Kidney (tissue), 14 donors: Measurements from ENCODE around the gene TFDP1. TPM values are rescaled to one million over a fixed set of nuclear protein-coding genes. Genes with fewer than 3 reads are reported as not detected.

Experiments used
- DNase-seq, 5 donors: peaks; one replicate each; pipeline ENCODE4 v3.0.0-alpha.2; 2013 to 2020
- FAIRE-seq: peaks from 2 replicates; lab custom pipeline; 2012; peaks lifted over from hg19 to GRCh38; lab: Jason Lieb, UNC
- H3K27ac ChIP-seq, 2 donors: one replicate each; pipeline ENCODE4 v1.7.0; 2013; ENCODE audit warnings: low read depth in 2 of 2, low read length in 2 of 2, inconsistent platforms in 1 of 2
- H3K27me3 ChIP-seq: one replicate; pipeline ENCODE4 v1.7.1; 2013; ENCODE audit warnings: low read length, inconsistent platforms; ENCODE audit not compliant: control insufficient read depth, insufficient read depth
- H3K36me3 ChIP-seq, 3 donors: one replicate each; pipeline versions ENCODE4 v1.7.0 to v1.7.1; 2013; ENCODE audit warnings: low read length in 3 of 3, control low read depth in 1 of 3, inconsistent platforms in 1 of 3; ENCODE audit not compliant: insufficient read depth in 3 of 3, control insufficient read depth in 2 of 3
- H3K4me1 ChIP-seq, 3 donors: one replicate each; pipeline versions ENCODE4 v1.7.0 to v1.7.1; 2013; ENCODE audit warnings: low read length in 3 of 3, inconsistent platforms in 1 of 3, low read depth in 1 of 3; ENCODE audit not compliant: control insufficient read depth in 2 of 3, insufficient read depth in 2 of 3
- H3K4me3 ChIP-seq, 3 donors: one replicate each; pipeline versions ENCODE4 v1.7.0 to v1.8.1; 2013; ENCODE audit warnings: low read length in 3 of 3, control low read depth in 1 of 3, inconsistent platforms in 1 of 3
- H3K9ac ChIP-seq, 3 donors: one replicate each; pipeline versions ENCODE4 v1.7.0 to v1.7.1; 2013; ENCODE audit warnings: low read length in 3 of 3, control low read depth in 1 of 3, inconsistent platforms in 1 of 3
- H3K9me3 ChIP-seq, 3 donors: one replicate each; pipeline versions ENCODE4 v1.7.0 to v1.7.1; 2013; ENCODE audit warnings: low read length in 3 of 3, control low read depth in 1 of 3, inconsistent platforms in 1 of 3; ENCODE audit not compliant: control insufficient read depth in 2 of 3, insufficient read depth in 1 of 3
- intact Hi-C: fragments of 100-400 bp; cut with DNase I; formaldehyde crosslinking; loops from one replicate; pipeline ENCODE4 v1.11.1; 2022
- polyA plus RNA-seq: library from polyadenylated mRNA; stranded (reverse); fragments of 350-450 nt; fragmentation: Illumina TruSeq; extraction: RNeasy Lipid Tissue Mini Kit (QIAGEN cat#74804); gene quantifications from one replicate; pipeline ENCODE4 v1.2.3, GENCODE V29; 2014; ENCODE audit warnings: low read depth, low replicate concordance; ENCODE audit not compliant: insufficient read depth
- total RNA-seq: library from RNA; stranded (reverse); fragmentation: NEBNext Ultra II Directional; extraction: Animal tissue kit (Norgen Biotek cat#: 25700); gene quantifications from one replicate; pipeline ENCODE4 v1.2.1, GENCODE V29; 2021
- TF ChIP-seq, protein P1 (sequence below): IDR thresholded peaks from 3 replicates; pipeline ENCODE4 v1.5.1; 2012; ENCODE audit warnings: mild to moderate bottlenecking, moderate library complexity, borderline replicate concordance; ENCODE audit not compliant: insufficient read depth; ENCODE audit errors: extremely low read depth
- donor health status: control.
- donor health status: control.
- donor health status: control.
- donor health status: control.
- donor health status: control.
- donor health status: DM: yes; HTN: yes; CAD: no.
- donor health status: Normal renal cell carcinoma (clear cell type).

Gene TFDP1
- total and polyA plus RNA-seq, 2 donors from 2014 or later: 33.8 to 46.9 TPM

DNA sequence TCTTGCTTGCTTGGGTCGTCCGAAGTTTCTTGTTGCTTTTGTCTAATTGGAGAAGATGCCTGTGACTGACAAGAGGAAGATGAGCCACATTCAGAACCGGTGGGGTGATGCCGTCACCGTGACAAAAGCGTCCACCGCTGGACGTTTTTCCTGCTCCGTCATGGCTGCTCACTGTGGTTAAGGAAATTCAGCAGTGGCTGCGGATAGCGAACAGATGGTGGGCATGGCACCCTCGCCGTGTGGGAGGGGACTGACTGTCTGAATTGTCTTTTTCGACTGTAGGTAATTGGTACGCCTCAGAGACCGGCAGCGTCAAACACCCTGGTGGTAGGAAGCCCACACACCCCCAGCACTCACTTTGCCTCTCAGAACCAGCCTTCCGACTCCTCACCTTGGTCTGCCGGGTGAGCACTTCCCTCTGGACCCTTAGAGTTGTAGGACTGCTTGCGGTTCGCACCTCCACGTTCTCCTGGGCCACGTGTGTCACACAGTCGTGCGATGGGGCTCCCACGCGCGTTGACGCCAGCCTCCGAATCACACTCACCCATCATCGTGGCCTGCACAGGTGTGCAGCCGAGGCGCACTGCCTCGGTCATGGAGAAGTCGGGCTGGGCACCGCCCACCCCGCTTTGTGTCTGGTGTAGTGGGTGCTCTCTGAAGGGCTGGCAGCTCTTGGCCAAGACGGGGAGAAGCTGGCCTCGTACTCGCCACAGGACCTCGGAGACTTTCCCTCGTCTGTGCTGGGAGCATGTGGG lies 47.0 kb downstream of the TFDP1 start:
- Histone ChIP-seq H3K27ac (no peak overlapping the region), H3K9me3 (no peaks in the 10 kb centered on the region), H3K9ac (no peak overlapping the region), H3K36me3 (peaks cover 2 to 28% (median 14%) of the 10 kb centered on the region in 3 donors), H3K4me1 (no peaks in the 10 kb centered on the region), H3K4me3 (no peak overlapping the region), H3K27me3 (no peaks in the 10 kb centered on the region)
- intact Hi-C loops: no loop called here
- TF ChIP-seq, protein P1, sequence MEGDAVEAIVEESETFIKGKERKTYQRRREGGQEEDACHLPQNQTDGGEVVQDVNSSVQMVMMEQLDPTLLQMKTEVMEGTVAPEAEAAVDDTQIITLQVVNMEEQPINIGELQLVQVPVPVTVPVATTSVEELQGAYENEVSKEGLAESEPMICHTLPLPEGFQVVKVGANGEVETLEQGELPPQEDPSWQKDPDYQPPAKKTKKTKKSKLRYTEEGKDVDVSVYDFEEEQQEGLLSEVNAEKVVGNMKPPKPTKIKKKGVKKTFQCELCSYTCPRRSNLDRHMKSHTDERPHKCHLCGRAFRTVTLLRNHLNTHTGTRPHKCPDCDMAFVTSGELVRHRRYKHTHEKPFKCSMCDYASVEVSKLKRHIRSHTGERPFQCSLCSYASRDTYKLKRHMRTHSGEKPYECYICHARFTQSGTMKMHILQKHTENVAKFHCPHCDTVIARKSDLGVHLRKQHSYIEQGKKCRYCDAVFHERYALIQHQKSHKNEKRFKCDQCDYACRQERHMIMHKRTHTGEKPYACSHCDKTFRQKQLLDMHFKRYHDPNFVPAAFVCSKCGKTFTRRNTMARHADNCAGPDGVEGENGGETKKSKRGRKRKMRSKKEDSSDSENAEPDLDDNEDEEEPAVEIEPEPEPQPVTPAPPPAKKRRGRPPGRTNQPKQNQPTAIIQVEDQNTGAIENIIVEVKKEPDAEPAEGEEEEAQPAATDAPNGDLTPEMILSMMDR: no peak
- FAIRE-seq: no peak
- DNase-seq: peak in 1 of 5 donors; percentile 55

DNA sequence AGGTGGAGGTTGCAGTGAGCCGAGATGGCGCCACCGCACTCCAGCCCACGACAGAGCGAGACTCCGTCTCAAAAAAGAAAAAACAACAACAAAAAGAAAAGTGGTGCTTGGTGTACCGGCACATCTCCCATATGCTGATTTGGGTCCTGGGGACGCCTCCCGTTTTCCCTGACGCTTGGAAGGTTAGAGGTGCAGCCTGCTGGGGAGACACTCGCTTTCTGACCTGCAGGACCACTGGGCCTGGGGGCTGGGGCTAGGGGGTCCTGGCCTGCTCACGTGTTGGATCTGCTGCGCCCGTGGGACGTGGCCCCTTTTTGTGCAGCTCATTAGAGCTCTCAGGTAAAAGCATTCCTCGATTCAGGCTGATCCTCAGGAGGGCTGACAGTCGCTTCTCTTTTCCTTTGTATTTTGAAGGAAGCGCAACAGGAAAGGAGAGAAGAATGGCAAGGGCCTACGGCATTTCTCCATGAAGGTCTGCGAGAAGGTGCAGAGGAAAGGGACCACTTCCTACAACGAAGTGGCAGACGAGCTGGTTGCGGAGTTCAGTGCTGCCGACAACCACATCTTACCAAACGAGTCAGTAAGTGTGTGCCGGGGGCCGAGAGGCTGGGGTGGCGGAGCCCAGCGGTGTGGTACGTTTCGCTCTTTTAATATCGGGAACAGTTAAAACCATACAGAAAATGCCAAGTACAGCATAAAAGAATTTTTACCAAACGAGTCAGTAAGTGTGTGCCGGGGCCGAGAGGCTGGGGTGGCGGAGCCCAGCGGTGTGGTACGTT lies 48.3 kb downstream of the TFDP1 start:
- peaks cover 2 to 36% (median 25%) of the 10 kb centered on the region in 3 donors for H3K36me3 ChIP-seq
- no peak overlapping the region for H3K27ac ChIP-seq
- TF ChIP-seq, protein P1: no peak
- H3K9ac ChIP-seq: no peak overlapping the region
- peak in 1 of 5 donors; percentile 45 for DNase-seq
- no peak overlapping the region for H3K4me3 ChIP-seq
- no peaks in the 10 kb centered on the region for H3K9me3 ChIP-seq
- no peaks in the 10 kb centered on the region for H3K27me3 ChIP-seq
- no peak for FAIRE-seq
- intact Hi-C loops: no loop called here
- H3K4me1 ChIP-seq: no peaks in the 10 kb centered on the region

DNA sequence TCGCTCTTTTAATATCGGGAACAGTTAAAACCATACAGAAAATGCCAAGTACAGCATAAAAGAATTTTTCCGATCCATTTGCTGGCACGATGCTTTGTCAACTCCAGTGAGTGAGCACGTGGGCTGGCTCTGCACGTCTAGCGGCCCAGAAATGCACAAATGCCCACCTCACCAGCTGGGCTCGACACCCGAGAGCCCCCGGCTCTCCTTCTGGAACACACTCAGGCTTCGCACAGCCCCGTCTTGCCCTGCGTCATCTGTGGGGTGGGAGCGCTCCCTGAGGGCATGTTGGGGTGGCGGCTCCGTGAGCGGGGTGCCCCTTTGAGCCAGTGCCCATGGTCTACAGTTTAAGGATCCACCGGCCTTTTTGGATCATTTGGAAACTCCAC lies 48.9 kb downstream of the TFDP1 start:
- no peak for FAIRE-seq
- no peak overlapping the region for H3K9ac ChIP-seq
- peaks cover 2 to 41% (median 28%) of the 10 kb centered on the region in 3 donors for H3K36me3 ChIP-seq
- H3K4me3 ChIP-seq: no peak overlapping the region
- H3K4me1 ChIP-seq: no peaks in the 10 kb centered on the region
- no peak overlapping the region for H3K27ac ChIP-seq
- no peaks in the 10 kb centered on the region for H3K9me3 ChIP-seq
- TF ChIP-seq, protein P1: no peak
- no peaks in the 10 kb centered on the region for H3K27me3 ChIP-seq
- peak in 1 of 5 donors; percentile 37 for DNase-seq
- intact Hi-C loops: no loop called here
